Natural killer cell (primary cell): ENCODE results near the gene TIGD3. TPM values are rescaled to one million over a fixed set of nuclear protein-coding genes. Genes with fewer than 3 reads are reported as not detected.

Source experiments
- ATAC-seq, 3 donors: fragments of 150-1000 bp in 2 of 3; fragments of 200-7000 bp in 1 of 3; cut with Tn5 transposase; 1 replicate in 1 of 3; 2 replicates in 2 of 3; pipeline ENCODE4 v1.10.0; 2021; ENCODE audit warnings: mild to moderate bottlenecking in 2 of 3, moderate library complexity in 2 of 3
- DNase-seq, 2 donors: peaks; one replicate each; pipeline versions ENCODE4 v3.0.0 to v3.0.0-alpha.2; 2013 to 2021; ENCODE audit warnings: mixed read lengths in 1 of 2
- H3K27ac ChIP-seq: one replicate; pipeline ENCODE4 v1.5.1; 2013; ENCODE audit warnings: mild to moderate bottlenecking, low read length
- H3K27me3 ChIP-seq: one replicate; pipeline ENCODE4 v1.6.1; 2013; ENCODE audit warnings: low read length; ENCODE audit not compliant: control insufficient read depth, insufficient read depth
- H3K36me3 ChIP-seq: one replicate; pipeline ENCODE4 v1.6.1; 2013; ENCODE audit warnings: low read length; ENCODE audit not compliant: control insufficient read depth, insufficient read depth
- H3K4me1 ChIP-seq: one replicate; pipeline ENCODE4 v1.6.1; 2013; ENCODE audit warnings: low read length; ENCODE audit not compliant: control insufficient read depth, insufficient read depth
- H3K4me3 ChIP-seq: one replicate; pipeline ENCODE4 v1.5.1; 2013; ENCODE audit warnings: low read length
- H3K9me3 ChIP-seq: one replicate; pipeline ENCODE4 v1.6.1; 2013; ENCODE audit warnings: low read length; ENCODE audit not compliant: control insufficient read depth, insufficient read depth
- H3K27ac Mint-ChIP-seq, 2 donors: one replicate each; pipeline ENCODE4 v1.8.0; 2022; ENCODE audit warnings: mild to moderate bottlenecking in 2 of 2, mixed read lengths in 2 of 2, moderate library complexity in 1 of 2
- H3K27me3 Mint-ChIP-seq, 2 donors: one replicate each; pipeline ENCODE4 v1.8.0; 2022; ENCODE audit warnings: low read depth in 2 of 2, mixed read lengths in 2 of 2
- H3K36me3 Mint-ChIP-seq: one replicate; pipeline ENCODE4 v1.8.0; 2022; ENCODE audit warnings: mixed read lengths
- H3K4me1 Mint-ChIP-seq, 2 donors: one replicate each; pipeline ENCODE4 v1.8.0; 2022; ENCODE audit warnings: mixed read lengths in 2 of 2
- H3K4me3 Mint-ChIP-seq: one replicate; pipeline ENCODE4 v1.8.0; 2022; ENCODE audit warnings: mild to moderate bottlenecking, moderate library complexity, mixed read lengths
- H3K9me3 Mint-ChIP-seq, 2 donors: one replicate each; pipeline ENCODE4 v1.8.0; 2022; ENCODE audit warnings: mixed read lengths in 2 of 2
- CTCF ChIP-seq: fragments of 200-600 bp; IDR thresholded peaks from one replicate; pipeline ENCODE4 v1.8.0; 2022; ENCODE audit warnings: antibody characterized with exemption
- WGBS: methylation state at CpG from one replicate; pipeline ENCODE4 v1.1.7; 2013; ENCODE audit warnings: missing lambda C conversion rate; ENCODE audit not compliant: insufficient coverage; 5-methylcytosine and 5-hydroxymethylcytosine counted together
- intact Hi-C: fragments of 100-400 bp; cut with micrococcal nuclease; formaldehyde crosslinking; loops from one replicate; pipeline ENCODE4 v1.14.2; 2022
- total RNA-seq, 4 donors: library from RNA; stranded (reverse); fragments of 120-200 nt in 1 of 4; gene quantifications; one replicate each; pipeline versions ENCODE4 v1.2.3 to v1.2.4, GENCODE V29; 2013 to 2022

Gene TIGD3
- total RNA-seq, 3 donors from 2014 or later (not counting 1 experiment from before 2014, with no cell fraction given), result 0.70 to 2.2 (median 1.2) TPM

GRCh38 chr11:65373839-65374580 is 19.5 kb downstream of the TIGD3 start:
- ATAC-seq (no peak), DNase-seq (no peak)
- intact Hi-C loops, result no loop called here

GRCh38 chr11:65375012-65375411 is 20.5 kb downstream of the TIGD3 start:
- H3K4me1 Mint-ChIP-seq, result peaks cover 0 to under 1% of the 10 kb centered on the region in 2 donors
- DNase-seq, result no peak

More at GRCh38 chr11:65373839-65374580, 19.5 kb downstream of the TIGD3 start:
- Mint-ChIP-seq H3K4me3 (no peak overlapping the region), H3K4me1 (no peaks in the 10 kb centered on the region), H3K36me3 (no peaks in the 10 kb centered on the region), H3K27me3 (no peaks in the 10 kb centered on the region), H3K9me3 (no peaks in the 10 kb centered on the region), H3K27ac (no peak overlapping the region)
- no peaks in the 10 kb centered on the region for H3K9me3 ChIP-seq
- H3K4me1 ChIP-seq, result peaks cover 15% of the 10 kb centered on the region
- no peak for TF ChIP-seq CTCF
- H3K4me3 ChIP-seq, result no peak overlapping the region
- WGBS, result 93% methylated on average over 14 of the region's 14 CpGs
- peaks cover 2% of the 10 kb centered on the region for H3K36me3 ChIP-seq
- H3K27me3 ChIP-seq, result no peaks in the 10 kb centered on the region
- H3K27ac ChIP-seq, result no peak overlapping the region

GRCh38 chr11:65376138-65376713 is 21.7 kb downstream of the TIGD3 start:
- intact Hi-C loops, result no loop called here
- Histone ChIP-seq H3K4me1 (peaks cover 24% of the 10 kb centered on the region), H3K9me3 (no peaks in the 10 kb centered on the region), H3K36me3 (peaks cover 2% of the 10 kb centered on the region), H3K27ac (no peak overlapping the region), H3K4me3 (no peak overlapping the region), H3K27me3 (no peaks in the 10 kb centered on the region)
- Mint-ChIP-seq H3K9me3 (no peaks in the 10 kb centered on the region), H3K4me3 (no peak overlapping the region), H3K27me3 (no peaks in the 10 kb centered on the region), H3K36me3 (no peaks in the 10 kb centered on the region), H3K4me1 (peaks cover 0 to 8% of the 10 kb centered on the region in 2 donors), H3K27ac (no peak overlapping the region)
- no peak for DNase-seq
- TF ChIP-seq CTCF, result no peak
- ATAC-seq, result no peak
- WGBS, result 93% methylated on average over 16 of the region's 16 CpGs

More at GRCh38 chr11:65375012-65375411, 20.5 kb downstream of the TIGD3 start:
- WGBS, result 91% methylated on average over 8 of the region's 8 CpGs
- H3K9me3 Mint-ChIP-seq, result no peaks in the 10 kb centered on the region
- no peak overlapping the region for H3K4me3 ChIP-seq
- TF ChIP-seq CTCF, result no peak
- H3K4me1 ChIP-seq, result peaks cover 16% of the 10 kb centered on the region
- no peak overlapping the region for H3K4me3 Mint-ChIP-seq
- no peak overlapping the region for H3K27ac ChIP-seq
- no peaks in the 10 kb centered on the region for H3K9me3 ChIP-seq
- intact Hi-C loops, result no loop called here
- H3K36me3 Mint-ChIP-seq, result no peaks in the 10 kb centered on the region
- ATAC-seq, result no peak
- H3K36me3 ChIP-seq, result peaks cover 2% of the 10 kb centered on the region
- no peaks in the 10 kb centered on the region for H3K27me3 Mint-ChIP-seq
- no peaks in the 10 kb centered on the region for H3K27me3 ChIP-seq
- H3K27ac Mint-ChIP-seq, result no peak overlapping the region
